ENCODE results near the gene RPS6KA5.

RPS6KA5 gene

DNA sequence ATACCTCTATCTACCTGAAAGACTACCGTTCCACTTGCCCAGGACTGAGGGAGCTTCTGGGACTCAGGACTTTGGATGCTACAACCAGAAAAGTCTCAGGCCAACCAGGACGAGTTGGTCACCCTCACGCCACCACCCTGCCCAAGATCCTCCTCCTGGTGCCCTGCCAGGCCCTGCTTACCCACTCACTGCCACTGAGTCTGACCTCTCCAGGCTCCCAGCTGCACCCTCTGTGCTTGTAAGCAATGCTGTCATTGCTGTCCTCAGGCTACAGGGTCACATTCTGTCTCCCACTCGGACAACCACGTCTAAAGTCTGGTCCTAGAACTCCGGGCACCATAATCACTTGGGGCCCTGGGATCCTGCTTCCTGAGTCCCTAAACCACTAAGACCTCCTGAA is 253.4 kb downstream of the RPS6KA5 start:
- DNase-seq: no peak

DNA sequence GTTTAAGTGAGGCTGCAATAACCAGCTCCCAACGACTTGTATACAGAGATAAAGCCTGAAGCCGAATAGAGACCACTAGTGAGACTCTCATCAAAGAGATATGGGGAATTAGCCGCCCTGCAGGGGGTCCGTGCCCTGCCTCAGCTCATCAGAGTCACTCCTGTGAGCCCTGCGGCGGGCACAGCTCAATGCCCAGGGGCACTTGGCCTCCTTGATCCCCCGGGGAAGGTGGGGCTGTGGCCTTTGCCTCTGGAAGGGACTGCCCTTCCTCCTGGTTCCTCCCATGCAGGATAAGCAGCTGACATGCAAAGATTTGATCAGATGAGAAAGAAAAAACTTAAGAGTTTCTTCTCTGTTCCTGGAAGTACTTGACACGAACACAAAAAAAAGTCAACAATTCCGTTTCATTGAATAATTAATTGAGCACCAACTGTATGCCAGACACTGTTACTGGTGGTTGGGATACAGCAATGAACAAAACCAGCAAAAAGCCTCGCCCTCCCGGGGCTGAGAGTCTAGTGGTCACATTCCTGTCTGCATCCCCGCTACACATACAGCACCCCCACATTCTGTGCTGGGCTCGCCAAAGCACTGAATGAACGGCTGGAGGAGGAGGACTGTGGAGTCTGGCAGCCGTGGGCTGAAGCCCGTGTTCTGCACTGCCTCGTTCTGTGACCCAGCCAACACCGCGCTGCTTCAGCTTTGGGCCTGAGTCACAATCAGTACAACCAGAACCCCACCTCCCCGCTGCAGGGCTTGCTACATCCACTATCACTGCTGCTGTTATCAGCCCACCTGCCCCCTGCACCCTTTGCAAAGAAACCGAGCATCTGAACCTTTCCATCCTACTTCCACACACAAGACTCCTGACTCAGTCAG is 254.5 kb downstream of the RPS6KA5 start:
- DNase-seq: no peak

DNA sequence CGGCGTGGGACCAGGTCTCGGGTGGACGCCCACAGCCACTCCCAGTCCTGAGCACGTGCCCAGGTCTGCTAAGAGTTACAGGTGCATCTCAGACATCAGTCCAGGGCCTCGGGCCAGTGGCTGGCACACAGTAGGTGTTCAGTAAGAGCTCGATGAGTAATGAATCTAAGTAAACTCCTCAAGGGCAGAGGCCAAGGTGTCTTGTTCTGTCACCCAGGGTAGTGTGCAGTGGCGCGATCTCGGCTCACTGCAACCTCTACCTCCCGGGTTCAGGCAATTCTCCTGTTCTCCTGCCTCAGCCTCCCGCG is 255.4 kb downstream of the RPS6KA5 start:
- no peak for DNase-seq

DNA sequence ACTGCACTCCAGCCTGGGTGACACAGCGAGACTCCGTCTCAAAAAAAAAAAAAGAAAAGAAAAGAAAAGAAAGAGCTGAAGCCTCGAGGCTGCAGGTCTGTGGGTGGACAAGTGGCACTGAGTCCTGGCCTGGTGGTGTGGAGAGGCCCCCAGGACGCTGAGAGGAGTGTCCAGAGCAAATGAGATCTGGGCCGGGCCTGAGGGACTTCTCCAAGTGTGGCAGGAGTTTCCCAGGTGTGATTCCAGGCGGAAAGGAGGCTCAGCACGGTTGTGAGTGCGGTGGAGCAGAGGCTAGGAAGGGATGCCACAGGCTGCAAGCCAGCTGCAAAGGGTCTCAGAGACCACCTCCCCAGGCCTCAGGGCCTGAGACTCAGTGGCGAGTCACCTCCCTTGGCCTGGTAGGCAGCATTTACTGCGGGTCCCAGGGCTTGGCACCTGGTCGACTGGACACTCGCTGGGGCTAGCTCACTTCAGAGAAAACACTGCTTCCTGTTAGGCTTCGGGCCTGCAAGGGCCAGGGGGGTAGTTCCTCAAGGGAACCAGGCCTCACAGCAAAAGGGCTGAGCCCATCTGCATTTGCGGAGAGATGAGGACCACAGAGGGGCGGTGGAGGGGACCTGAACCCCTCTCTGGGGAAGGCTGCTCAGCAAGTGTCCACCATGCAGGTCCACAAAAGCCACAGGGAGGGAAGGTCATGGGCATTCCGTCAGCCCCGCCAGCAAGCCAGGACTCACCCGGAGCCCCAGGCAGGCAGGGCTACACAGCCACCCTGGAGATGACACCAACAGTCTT is 256.0 kb downstream of the RPS6KA5 start:
- no peak for DNase-seq

DNA sequence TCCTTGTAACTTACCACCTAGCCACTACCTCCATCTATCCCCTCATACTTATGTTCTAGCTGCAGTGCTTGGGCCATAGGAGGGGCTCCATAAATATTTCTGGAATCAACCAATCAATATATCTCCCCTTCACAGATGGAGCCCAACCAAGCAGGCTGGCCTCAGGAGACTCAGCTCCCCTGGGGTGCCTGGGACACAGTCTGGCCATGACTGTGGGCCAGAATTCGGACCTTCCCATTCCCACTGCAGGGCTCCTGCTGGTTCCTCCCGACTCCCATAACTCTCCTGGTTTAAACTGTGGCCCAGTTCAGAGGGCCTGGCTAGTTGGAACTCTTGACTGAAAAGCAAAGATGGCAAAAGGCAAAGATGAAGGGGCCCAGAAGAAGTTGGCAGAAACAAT is 257.2 kb downstream of the RPS6KA5 start:
- DNase-seq: no peak

DNA sequence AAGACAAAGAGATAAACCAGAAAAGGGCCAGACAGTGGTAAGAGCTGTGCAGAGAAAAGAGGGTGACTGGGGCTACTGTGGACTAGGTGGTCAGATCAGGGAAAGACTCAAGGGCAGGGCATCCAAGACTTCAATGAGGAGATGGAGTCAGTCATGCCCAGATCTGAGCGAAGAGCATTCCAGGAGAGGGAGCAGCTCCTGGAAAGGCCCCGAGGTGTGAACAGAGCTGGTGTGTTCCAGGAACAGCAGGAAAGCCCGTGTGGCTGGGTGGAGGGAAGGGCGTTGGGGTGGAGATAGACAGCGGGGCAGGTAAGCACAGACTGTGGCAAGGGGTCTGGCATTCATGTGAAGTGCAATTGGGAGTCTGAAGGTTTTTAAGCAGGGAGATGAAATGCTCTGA is 261.0 kb downstream of the RPS6KA5 start:
- no peak for DNase-seq

DNA sequence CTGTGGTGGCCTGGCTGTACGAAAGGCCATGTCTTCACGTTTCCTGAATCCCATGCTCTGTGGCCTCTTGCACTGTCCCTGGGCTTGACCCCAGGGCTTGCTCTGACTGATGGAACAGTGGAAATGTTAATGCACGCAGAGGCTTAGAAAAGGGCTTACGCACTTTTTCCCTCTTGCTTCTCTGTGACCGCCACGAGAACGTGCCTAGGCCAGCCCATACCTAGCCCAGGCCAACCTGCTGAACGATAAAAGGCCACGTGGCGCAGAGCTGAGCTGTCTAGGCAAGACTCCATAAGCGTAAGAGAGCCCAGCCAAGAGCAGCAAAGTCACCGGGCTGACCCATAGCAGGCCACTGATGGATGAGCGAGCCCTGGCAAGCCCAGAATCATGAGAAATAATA is 262.5 kb downstream of the RPS6KA5 start:
- DNase-seq: no peak
